HepG2 (cell line): ENCODE results near the gene ZNF213. TPM values are rescaled to one million over a fixed set of nuclear protein-coding genes. Genes with fewer than 3 reads are reported as not detected.
A peak's percentile ranks its signal among the peaks of the same experiment; 100 is the strongest.

Experiments
- EHMT2 ChIP-seq: fragments of 200-600 bp; sonication (generic); IDR thresholded peaks from 2 replicates; pipeline ENCODE4 v1.7.0; 2017; ENCODE audit warnings: antibody characterized with exemption, low read depth, low read length, borderline replicate concordance
- HHEX ChIP-seq: IDR thresholded peaks from 2 replicates; pipeline ENCODE4 v1.6.1; 2016; ENCODE audit warnings: control low read depth
- HNRNPK ChIP-seq: fragments of 200-400 bp; formaldehyde crosslinking; IDR thresholded peaks from 2 replicates; pipeline ENCODE4 v1.6.1; 2018; ENCODE audit warnings: low read length, low read depth, moderate library complexity, mild to moderate bottlenecking; ENCODE audit not compliant: poor library complexity, severe bottlenecking
- HOXD1 ChIP-seq: sonication (generic); formaldehyde crosslinking; IDR thresholded peaks from 2 replicates; pipeline ENCODE4 v1.5.0; 2020; ENCODE audit warnings: missing genetic modification reagents
- KLF15 ChIP-seq: sonication (generic); formaldehyde crosslinking; IDR thresholded peaks from 2 replicates; pipeline ENCODE4 v1.8.1; 2023; ENCODE audit warnings: borderline replicate concordance, mild to moderate bottlenecking, inconsistent platforms, missing genetic modification reagents, mixed read lengths
- MNT ChIP-seq: fragments of 450-650 bp; IDR thresholded peaks from 2 replicates; pipeline ENCODE4 v1.6.1; 2016
- MTF2 ChIP-seq: sonication (generic); formaldehyde crosslinking; IDR thresholded peaks from 2 replicates; pipeline ENCODE4 v1.5.0; 2020; ENCODE audit warnings: missing genetic modification reagents, borderline replicate concordance
- MXD4 ChIP-seq: IDR thresholded peaks from 2 replicates; pipeline ENCODE4 v1.6.1; 2016; ENCODE audit warnings: mild to moderate bottlenecking, missing biosample characterization, missing genetic modification reagents
- NFE2L1 ChIP-seq: sonication (generic); formaldehyde crosslinking; IDR thresholded peaks from 2 replicates; pipeline ENCODE4 v1.4.0; 2020; ENCODE audit warnings: missing genetic modification reagents, mild to moderate bottlenecking, borderline replicate concordance
- NONO ChIP-seq, 2 experiments: fragments of 450-650 bp in 1 of 2; sonication (generic) in 1 of 2; formaldehyde crosslinking in 1 of 2; IDR thresholded peaks in 1 of 2; conservative IDR thresholded peaks in 1 of 2; 2 replicates each; pipeline versions ENCODE4 v1.6.1 to v1.8.0; 2017 to 2022; ENCODE audit warnings: mild to moderate bottlenecking in 1 of 2, missing genetic modification reagents in 1 of 2, moderate library complexity in 1 of 2
- PRMT3 ChIP-seq: sonication (generic); formaldehyde crosslinking; IDR thresholded peaks from 2 replicates; pipeline ENCODE4 v1.8.1; 2022; ENCODE audit warnings: low read depth, mild to moderate bottlenecking, moderate library complexity, missing genetic modification reagents, borderline replicate concordance
- PTBP1 ChIP-seq: fragments of 200-400 bp; formaldehyde crosslinking; IDR thresholded peaks from 2 replicates; pipeline ENCODE4 v1.6.1; 2018; ENCODE audit warnings: low read length, low read depth; ENCODE audit not compliant: poor library complexity, severe bottlenecking
- REXO4 ChIP-seq: sonication (generic); formaldehyde crosslinking; IDR thresholded peaks from 2 replicates; pipeline ENCODE4 v1.8.0; 2022; ENCODE audit warnings: missing genetic modification reagents, mild to moderate bottlenecking, borderline replicate concordance
- SMAD1 ChIP-seq: sonication (generic); formaldehyde crosslinking; IDR thresholded peaks from 2 replicates; pipeline ENCODE4 v1.4.0; 2020; ENCODE audit warnings: missing genetic modification reagents, low read depth, mild to moderate bottlenecking, borderline replicate concordance
- ZNF777 ChIP-seq: sonication (generic); formaldehyde crosslinking; IDR thresholded peaks from 2 replicates; pipeline ENCODE4 v1.4.0; 2020; ENCODE audit warnings: missing genetic modification reagents
- polyA plus RNA-seq, 8 experiments: library from polyadenylated mRNA; depleted of rRNA in 3 of 8; stranded (reverse) in 7 of 8; unstranded in 1 of 8; fragments of >200 nt; fragmentation: Illumina TruSeq in 4 of 8; extraction: Trizol in 4 of 8; gene quantifications; 2 replicates each; pipeline versions ENCODE4 v1.2.1 to v1.2.3, GENCODE V29; 2011 to 2016; ENCODE audit warnings: low read depth in 4 of 8, missing spikeins in 1 of 8, mixed read lengths in 1 of 8; ENCODE audit not compliant: insufficient read depth in 1 of 8
- total RNA-seq, 5 experiments: library from RNA; depleted of rRNA; stranded (reverse); fragments of >200 nt; fragmentation: Illumina TruSeq; extraction: Trizol; gene quantifications; 2 replicates each; pipeline ENCODE4 v1.2.3, GENCODE V29; 2016; ENCODE audit warnings: low read depth in 1 of 5
- TF ChIP-seq, protein P1 (sequence below): IDR thresholded peaks from 2 replicates; pipeline ENCODE4 v1.6.1; 2016; ENCODE audit warnings: missing compliant biosample characterization, missing genetic modification reagents, borderline replicate concordance
- TF ChIP-seq, protein P2 (sequence below): sonication (generic); formaldehyde crosslinking; IDR thresholded peaks from 2 replicates; pipeline ENCODE4 v1.5.0; 2020; ENCODE audit warnings: mild to moderate bottlenecking, missing genetic modification reagents, moderate library complexity
- TF ChIP-seq, protein P3 (sequence below): sonication (generic); formaldehyde crosslinking; IDR thresholded peaks from 2 replicates; pipeline ENCODE4 v1.4.0; 2020; ENCODE audit warnings: missing genetic modification reagents, low read depth, mild to moderate bottlenecking, borderline replicate concordance
- TF ChIP-seq, protein P4 (sequence below): IDR thresholded peaks from 2 replicates; pipeline ENCODE4 v1.6.1; 2012; ENCODE audit warnings: low read length, improper control_type of control experiment

Gene ZNF213
- total and polyA plus RNA-seq, 2 of the 13 experiments (the other 11 are each of a cell fraction or from before 2014, with no cell fraction given) = 0.59 to 0.97 TPM

DNA sequence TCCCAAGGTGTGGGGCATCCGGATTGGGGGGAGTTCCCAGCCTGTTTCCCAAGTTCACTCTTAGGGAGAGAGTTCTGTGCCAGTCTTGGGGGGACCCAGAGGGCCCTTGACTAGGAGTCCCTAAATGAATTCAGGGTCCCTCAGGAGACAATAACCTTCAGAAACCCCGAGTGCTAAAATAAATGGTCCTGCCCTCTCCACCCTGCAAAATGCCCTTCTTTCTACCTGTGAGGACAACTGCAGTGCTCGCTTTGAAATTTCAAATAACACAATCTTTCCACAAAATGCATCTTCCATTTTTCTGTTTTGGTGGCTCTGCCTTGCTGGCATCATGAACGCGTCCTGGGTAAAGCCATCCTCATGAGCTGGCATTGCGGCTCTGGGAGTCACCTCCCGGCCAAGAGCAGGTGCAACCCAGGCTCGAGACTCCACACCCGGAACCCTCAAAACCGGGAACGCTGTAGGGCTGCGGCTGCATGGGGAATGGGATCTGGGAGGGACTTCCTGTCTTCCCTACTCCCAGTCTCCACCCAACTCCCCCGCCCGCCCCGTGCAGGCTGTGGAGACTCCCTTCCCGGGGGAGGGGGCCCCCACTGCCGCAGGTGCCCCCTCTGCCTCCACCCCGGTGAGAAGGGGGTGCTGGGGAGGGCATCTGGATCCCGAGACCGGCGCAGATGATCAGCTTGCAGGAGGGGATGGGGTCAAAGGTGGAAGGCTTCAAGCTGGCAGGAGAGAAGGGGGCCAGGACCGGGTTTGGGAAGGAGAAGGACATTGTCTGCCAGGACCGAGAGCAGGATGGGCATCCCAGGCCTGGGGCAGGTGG, 22.6 kb upstream of the ZNF213 start, which contains the start of gene ZNF205 (continued):
- TF ChIP-seq MXD4 (CRISPR knock-in tag) (peak; percentile 58), MNT (no peak), NFE2L1 (CRISPR knock-in tag) (no peak), HOXD1 (CRISPR knock-in tag) (no peak), EHMT2 (no peak), PRMT3 (CRISPR knock-in tag) (no peak), MTF2 (CRISPR knock-in tag) (no peak), SMAD1 (CRISPR knock-in tag) (no peak), ZNF777 (CRISPR knock-in tag) (no peak), REXO4 (CRISPR knock-in tag) (no peak), PTBP1 (no peak), HNRNPK (no peak), NONO (IDR thresholded peaks at IDR 0.05) (no peak), NONO (CRISPR knock-in tag; conservative IDR thresholded peaks at IDR 0.05) (peak; percentile 90), KLF15 (CRISPR knock-in tag) (no peak), HHEX (CRISPR knock-in tag) (no peak)
- TF ChIP-seq, protein P1, sequence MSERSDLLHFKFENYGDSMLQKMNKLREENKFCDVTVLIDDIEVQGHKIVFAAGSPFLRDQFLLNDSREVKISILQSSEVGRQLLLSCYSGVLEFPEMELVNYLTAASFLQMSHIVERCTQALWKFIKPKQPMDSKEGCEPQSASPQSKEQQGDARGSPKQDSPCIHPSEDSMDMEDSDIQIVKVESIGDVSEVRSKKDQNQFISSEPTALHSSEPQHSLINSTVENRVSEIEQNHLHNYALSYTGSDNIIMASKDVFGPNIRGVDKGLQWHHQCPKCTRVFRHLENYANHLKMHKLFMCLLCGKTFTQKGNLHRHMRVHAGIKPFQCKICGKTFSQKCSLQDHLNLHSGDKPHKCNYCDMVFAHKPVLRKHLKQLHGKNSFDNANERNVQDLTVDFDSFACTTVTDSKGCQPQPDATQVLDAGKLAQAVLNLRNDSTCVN (CRISPR knock-in tag) = peak; percentile 59; the same call in 1 of the 2 replicates
- TF ChIP-seq, protein P2, sequence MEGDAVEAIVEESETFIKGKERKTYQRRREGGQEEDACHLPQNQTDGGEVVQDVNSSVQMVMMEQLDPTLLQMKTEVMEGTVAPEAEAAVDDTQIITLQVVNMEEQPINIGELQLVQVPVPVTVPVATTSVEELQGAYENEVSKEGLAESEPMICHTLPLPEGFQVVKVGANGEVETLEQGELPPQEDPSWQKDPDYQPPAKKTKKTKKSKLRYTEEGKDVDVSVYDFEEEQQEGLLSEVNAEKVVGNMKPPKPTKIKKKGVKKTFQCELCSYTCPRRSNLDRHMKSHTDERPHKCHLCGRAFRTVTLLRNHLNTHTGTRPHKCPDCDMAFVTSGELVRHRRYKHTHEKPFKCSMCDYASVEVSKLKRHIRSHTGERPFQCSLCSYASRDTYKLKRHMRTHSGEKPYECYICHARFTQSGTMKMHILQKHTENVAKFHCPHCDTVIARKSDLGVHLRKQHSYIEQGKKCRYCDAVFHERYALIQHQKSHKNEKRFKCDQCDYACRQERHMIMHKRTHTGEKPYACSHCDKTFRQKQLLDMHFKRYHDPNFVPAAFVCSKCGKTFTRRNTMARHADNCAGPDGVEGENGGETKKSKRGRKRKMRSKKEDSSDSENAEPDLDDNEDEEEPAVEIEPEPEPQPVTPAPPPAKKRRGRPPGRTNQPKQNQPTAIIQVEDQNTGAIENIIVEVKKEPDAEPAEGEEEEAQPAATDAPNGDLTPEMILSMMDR (CRISPR knock-in tag) = peak; percentile 47
- TF ChIP-seq, protein P3, sequence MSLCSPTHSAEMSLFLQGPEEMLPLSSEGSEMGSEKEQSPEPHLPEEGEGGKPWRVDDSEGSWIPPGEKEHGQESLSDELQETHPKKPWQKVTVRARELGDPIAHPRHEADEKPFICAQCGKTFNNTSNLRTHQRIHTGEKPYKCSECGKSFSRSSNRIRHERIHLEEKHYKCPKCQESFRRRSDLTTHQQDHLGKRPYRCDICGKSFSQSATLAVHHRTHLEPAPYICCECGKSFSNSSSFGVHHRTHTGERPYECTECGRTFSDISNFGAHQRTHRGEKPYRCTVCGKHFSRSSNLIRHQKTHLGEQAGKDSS (CRISPR knock-in tag) = peak; percentile 93
- TF ChIP-seq, protein P4, sequence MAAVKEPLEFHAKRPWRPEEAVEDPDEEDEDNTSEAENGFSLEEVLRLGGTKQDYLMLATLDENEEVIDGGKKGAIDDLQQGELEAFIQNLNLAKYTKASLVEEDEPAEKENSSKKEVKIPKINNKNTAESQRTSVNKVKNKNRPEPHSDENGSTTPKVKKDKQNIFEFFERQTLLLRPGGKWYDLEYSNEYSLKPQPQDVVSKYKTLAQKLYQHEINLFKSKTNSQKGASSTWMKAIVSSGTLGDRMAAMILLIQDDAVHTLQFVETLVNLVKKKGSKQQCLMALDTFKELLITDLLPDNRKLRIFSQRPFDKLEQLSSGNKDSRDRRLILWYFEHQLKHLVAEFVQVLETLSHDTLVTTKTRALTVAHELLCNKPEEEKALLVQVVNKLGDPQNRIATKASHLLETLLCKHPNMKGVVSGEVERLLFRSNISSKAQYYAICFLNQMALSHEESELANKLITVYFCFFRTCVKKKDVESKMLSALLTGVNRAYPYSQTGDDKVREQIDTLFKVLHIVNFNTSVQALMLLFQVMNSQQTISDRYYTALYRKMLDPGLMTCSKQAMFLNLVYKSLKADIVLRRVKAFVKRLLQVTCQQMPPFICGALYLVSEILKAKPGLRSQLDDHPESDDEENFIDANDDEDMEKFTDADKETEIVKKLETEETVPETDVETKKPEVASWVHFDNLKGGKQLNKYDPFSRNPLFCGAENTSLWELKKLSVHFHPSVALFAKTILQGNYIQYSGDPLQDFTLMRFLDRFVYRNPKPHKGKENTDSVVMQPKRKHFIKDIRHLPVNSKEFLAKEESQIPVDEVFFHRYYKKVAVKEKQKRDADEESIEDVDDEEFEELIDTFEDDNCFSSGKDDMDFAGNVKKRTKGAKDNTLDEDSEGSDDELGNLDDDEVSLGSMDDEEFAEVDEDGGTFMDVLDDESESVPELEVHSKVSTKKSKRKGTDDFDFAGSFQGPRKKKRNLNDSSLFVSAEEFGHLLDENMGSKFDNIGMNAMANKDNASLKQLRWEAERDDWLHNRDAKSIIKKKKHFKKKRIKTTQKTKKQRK = no peak
